Measurements from ENCODE around the gene DSG1.

DSG1 gene

GRCh38 chr18:31382107-31382506, 64.1 kb downstream of the DSG1 start:
- H3K4me1 ChIP-seq (ENCODE audit: control insufficient read depth, insufficient read depth, low read length) = no peaks in the 10 kb centered on the region
- no peak overlapping the region for H3K4me3 ChIP-seq (ENCODE audit: low read length)
- no peak overlapping the region for H3K27ac ChIP-seq (ENCODE audit: low read length)
- no CpG with 5 or more reads among the region's 2 CpGs for WGBS (ENCODE audit: insufficient coverage, insufficient read length)
- DNase-seq (ENCODE audit: low read depth, low spot score) = no peak
- H3K9me3 ChIP-seq (ENCODE audit: control insufficient read depth, insufficient read depth, low read length) = no peaks in the 10 kb centered on the region
- H3K36me3 ChIP-seq (ENCODE audit: control insufficient read depth, insufficient read depth, low read length) = no peaks in the 10 kb centered on the region
- H3K27me3 ChIP-seq (ENCODE audit: control insufficient read depth, insufficient read depth, low read length) = no peaks in the 10 kb centered on the region

GRCh38 chr18:31386741-31387140, 68.8 kb downstream of the DSG1 start:
- H3K36me3 ChIP-seq (ENCODE audit: control insufficient read depth, insufficient read depth, low read length) = no peaks in the 10 kb centered on the region
- DNase-seq (ENCODE audit: low read depth, low spot score) = no peak

GRCh38 chr18:31393286-31393685, 75.3 kb downstream of the DSG1 start:
- DNase-seq (ENCODE audit: low read depth, low spot score) = no peak
- H3K4me3 ChIP-seq (ENCODE audit: low read length) = no peak overlapping the region
- no peaks in the 10 kb centered on the region for H3K9me3 ChIP-seq (ENCODE audit: control insufficient read depth, insufficient read depth, low read length)
- no peak overlapping the region for H3K27ac ChIP-seq (ENCODE audit: low read length)
- H3K36me3 ChIP-seq (ENCODE audit: control insufficient read depth, insufficient read depth, low read length) = no peaks in the 10 kb centered on the region
- no peaks in the 10 kb centered on the region for H3K4me1 ChIP-seq (ENCODE audit: control insufficient read depth, insufficient read depth, low read length)
- H3K27me3 ChIP-seq (ENCODE audit: control insufficient read depth, insufficient read depth, low read length) = no peaks in the 10 kb centered on the region
- no CpG with 5 or more reads among the region's 3 CpGs for WGBS (ENCODE audit: insufficient coverage, insufficient read length)

More at GRCh38 chr18:31386741-31387140, 68.8 kb downstream of the DSG1 start:
- H3K9me3 ChIP-seq (ENCODE audit: control insufficient read depth, insufficient read depth, low read length) = no peaks in the 10 kb centered on the region
- no peak overlapping the region for H3K4me3 ChIP-seq (ENCODE audit: low read length)
- WGBS (ENCODE audit: insufficient coverage, insufficient read length) = no CpG with 5 or more reads among the region's 6 CpGs
- H3K27ac ChIP-seq (ENCODE audit: low read length) = no peak overlapping the region
- no peaks in the 10 kb centered on the region for H3K27me3 ChIP-seq (ENCODE audit: control insufficient read depth, insufficient read depth, low read length)
- no peaks in the 10 kb centered on the region; the same call in 1 of the 2 replicates for H3K4me1 ChIP-seq (ENCODE audit: control insufficient read depth, insufficient read depth, low read length)

GRCh38 chr18:31396796-31397612, 79.0 kb downstream of the DSG1 start:
- Histone ChIP-seq H3K27me3 (ENCODE audit: control insufficient read depth, insufficient read depth, low read length) (no peaks in the 10 kb centered on the region), H3K4me1 (ENCODE audit: control insufficient read depth, insufficient read depth, low read length) (no peaks in the 10 kb centered on the region), H3K9me3 (ENCODE audit: control insufficient read depth, insufficient read depth, low read length) (no peaks in the 10 kb centered on the region), H3K36me3 (ENCODE audit: control insufficient read depth, insufficient read depth, low read length) (no peaks in the 10 kb centered on the region), H3K4me3 (ENCODE audit: low read length) (no peak overlapping the region), H3K27ac (ENCODE audit: low read length) (no peak overlapping the region)
- DNase-seq (ENCODE audit: low read depth, low spot score) = no peak
- WGBS (ENCODE audit: insufficient coverage, insufficient read length) = no CpG with 5 or more reads among the region's 6 CpGs

GRCh38 chr18:31398191-31398590, 80.2 kb downstream of the DSG1 start:
- no peak overlapping the region for H3K4me3 ChIP-seq (ENCODE audit: low read length)
- no peaks in the 10 kb centered on the region for H3K36me3 ChIP-seq (ENCODE audit: control insufficient read depth, insufficient read depth, low read length)
- no peaks in the 10 kb centered on the region for H3K9me3 ChIP-seq (ENCODE audit: control insufficient read depth, insufficient read depth, low read length)
- DNase-seq (ENCODE audit: low read depth, low spot score) = no peak
- H3K27ac ChIP-seq (ENCODE audit: low read length) = no peak overlapping the region
- H3K4me1 ChIP-seq (ENCODE audit: control insufficient read depth, insufficient read depth, low read length) = no peaks in the 10 kb centered on the region
- no CpG with 5 or more reads among the region's 2 CpGs for WGBS (ENCODE audit: insufficient coverage, insufficient read length)
- no peaks in the 10 kb centered on the region for H3K27me3 ChIP-seq (ENCODE audit: control insufficient read depth, insufficient read depth, low read length)

- Histone ChIP-seq H3K9me3 (ENCODE audit: control insufficient read depth, insufficient read depth, low read length) (no peaks in the 10 kb centered on the region), H3K36me3 (ENCODE audit: control insufficient read depth, insufficient read depth, low read length) (no peaks in the 10 kb centered on the region), H3K27ac (ENCODE audit: low read length) (no peak overlapping the region), H3K4me3 (ENCODE audit: low read length) (no peak overlapping the region), H3K27me3 (ENCODE audit: control insufficient read depth, insufficient read depth, low read length) (no peaks in the 10 kb centered on the region), H3K4me1 (ENCODE audit: control insufficient read depth, insufficient read depth, low read length) (no peaks in the 10 kb centered on the region)
- no CpG with 5 or more reads among the region's 6 CpGs for WGBS (ENCODE audit: insufficient coverage, insufficient read length)
- DNase-seq (ENCODE audit: low read depth, low spot score) = no peak
Measured at GRCh38 chr18:31399306-31400032, 81.5 kb downstream of the DSG1 start.

- Histone ChIP-seq H3K4me1 (ENCODE audit: control insufficient read depth, insufficient read depth, low read length) (no peaks in the 10 kb centered on the region), H3K27me3 (ENCODE audit: control insufficient read depth, insufficient read depth, low read length) (no peaks in the 10 kb centered on the region), H3K9me3 (ENCODE audit: control insufficient read depth, insufficient read depth, low read length) (no peaks in the 10 kb centered on the region), H3K27ac (ENCODE audit: low read length) (no peak overlapping the region), H3K36me3 (ENCODE audit: control insufficient read depth, insufficient read depth, low read length) (no peaks in the 10 kb centered on the region), H3K4me3 (ENCODE audit: low read length) (no peak overlapping the region)
- no peak for DNase-seq (ENCODE audit: low read depth, low spot score)
- no CpG with 5 or more reads among the region's 6 CpGs for WGBS (ENCODE audit: insufficient coverage, insufficient read length)
Measured at GRCh38 chr18:31401156-31402025, 83.4 kb downstream of the DSG1 start.

- H3K27ac ChIP-seq (ENCODE audit: low read length) = no peak overlapping the region
- H3K4me1 ChIP-seq (ENCODE audit: control insufficient read depth, insufficient read depth, low read length) = no peaks in the 10 kb centered on the region
- no peaks in the 10 kb centered on the region for H3K9me3 ChIP-seq (ENCODE audit: control insufficient read depth, insufficient read depth, low read length)
- no peak for DNase-seq (ENCODE audit: low read depth, low spot score)
- no peak overlapping the region for H3K4me3 ChIP-seq (ENCODE audit: low read length)
- no peaks in the 10 kb centered on the region for H3K27me3 ChIP-seq (ENCODE audit: control insufficient read depth, insufficient read depth, low read length)
- no peaks in the 10 kb centered on the region for H3K36me3 ChIP-seq (ENCODE audit: control insufficient read depth, insufficient read depth, low read length)
Measured at GRCh38 chr18:31402026-31402373, 84.0 kb downstream of the DSG1 start.

- Histone ChIP-seq H3K36me3 (ENCODE audit: control insufficient read depth, insufficient read depth, low read length) (no peaks in the 10 kb centered on the region), H3K9me3 (ENCODE audit: control insufficient read depth, insufficient read depth, low read length) (no peaks in the 10 kb centered on the region), H3K4me3 (ENCODE audit: low read length) (no peak overlapping the region), H3K4me1 (ENCODE audit: control insufficient read depth, insufficient read depth, low read length) (no peaks in the 10 kb centered on the region), H3K27me3 (ENCODE audit: control insufficient read depth, insufficient read depth, low read length) (no peaks in the 10 kb centered on the region), H3K27ac (ENCODE audit: low read length) (no peak overlapping the region)
- DNase-seq (ENCODE audit: low read depth, low spot score) = no peak
- WGBS (ENCODE audit: insufficient coverage, insufficient read length) = no CpG with 5 or more reads among the region's 2 CpGs
Measured at GRCh38 chr18:31403409-31403808, 85.4 kb downstream of the DSG1 start.
